Gastroesophageal sphincter (tissue), 4 donors: Measurements from ENCODE around the gene CRELD2. TPM values are rescaled to one million over a fixed set of nuclear protein-coding genes. Genes with fewer than 3 reads are reported as not detected.

Source experiments
- ATAC-seq: fragments of 150-250 bp; one replicate; pipeline ENCODE4 v1.9.1; 2016; ENCODE audit warnings: mild to moderate bottlenecking, moderate library complexity
- H3K27ac ChIP-seq, 4 donors: fragments of 200-600 bp; sonication (generic) in 3 of 4; 1 replicate in 3 of 4; 2 replicates in 1 of 4; pipeline ENCODE4 v1.5.1; 2016 to 2019
- H3K27me3 ChIP-seq: fragments of 200-600 bp; sonication (generic); one replicate; pipeline ENCODE4 v1.5.1; 2019
- H3K36me3 ChIP-seq, 2 donors: fragments of 200-600 bp; sonication (generic); one replicate each; pipeline ENCODE4 v1.5.1; 2019; ENCODE audit warnings: control low read depth in 1 of 2
- H3K4me1 ChIP-seq, 3 donors: fragments of 200-600 bp; sonication (generic); 1 replicate in 2 of 3; 2 replicates in 1 of 3; pipeline ENCODE4 v1.5.1; 2016 to 2019; ENCODE audit warnings: control low read depth in 2 of 3
- H3K4me3 ChIP-seq, 2 donors: fragments of 200-600 bp; sonication (generic); one replicate each; pipeline ENCODE4 v1.5.1; 2019; ENCODE audit warnings: mild to moderate bottlenecking in 1 of 2, moderate library complexity in 1 of 2
- H3K9me3 ChIP-seq, 3 donors: fragments of 200-600 bp; sonication (generic); one replicate each; pipeline ENCODE4 v1.5.1; 2017 to 2019; ENCODE audit warnings: control low read depth in 2 of 3
- EP300 ChIP-seq: sonication (generic); formaldehyde crosslinking; IDR thresholded peaks from one replicate; pipeline ENCODE4 v1.6.1; 2017; ENCODE audit warnings: antibody characterized with exemption, mild to moderate bottlenecking
- POLR2AphosphoS5 ChIP-seq: sonication (generic); formaldehyde crosslinking; IDR thresholded peaks from one replicate; pipeline ENCODE4 v1.6.1; 2017; ENCODE audit warnings: antibody characterized with exemption
- WGBS, 2 donors: methylation state at CpG; one replicate each; pipeline ENCODE4 v1.1.5; 2018; ENCODE audit warnings: low coverage in 1 of 2; 5-methylcytosine and 5-hydroxymethylcytosine counted together
- small RNA-seq, 4 donors: library from RNA; depleted of rRNA; stranded (forward); fragments of <200 nt; gene quantifications; one replicate each; pipeline ENCODE3, GENCODE V24; 2016
- total RNA-seq, 4 donors: library from RNA; depleted of rRNA; stranded (reverse); fragments of >200 nt; gene quantifications; one replicate each; pipeline ENCODE4 v1.1.0, GENCODE V29; 2016

CRELD2 gene
- total RNA-seq, 4 donors from 2014 or later: 21.9 to 36.2 (median 30.9) TPM

DNA sequence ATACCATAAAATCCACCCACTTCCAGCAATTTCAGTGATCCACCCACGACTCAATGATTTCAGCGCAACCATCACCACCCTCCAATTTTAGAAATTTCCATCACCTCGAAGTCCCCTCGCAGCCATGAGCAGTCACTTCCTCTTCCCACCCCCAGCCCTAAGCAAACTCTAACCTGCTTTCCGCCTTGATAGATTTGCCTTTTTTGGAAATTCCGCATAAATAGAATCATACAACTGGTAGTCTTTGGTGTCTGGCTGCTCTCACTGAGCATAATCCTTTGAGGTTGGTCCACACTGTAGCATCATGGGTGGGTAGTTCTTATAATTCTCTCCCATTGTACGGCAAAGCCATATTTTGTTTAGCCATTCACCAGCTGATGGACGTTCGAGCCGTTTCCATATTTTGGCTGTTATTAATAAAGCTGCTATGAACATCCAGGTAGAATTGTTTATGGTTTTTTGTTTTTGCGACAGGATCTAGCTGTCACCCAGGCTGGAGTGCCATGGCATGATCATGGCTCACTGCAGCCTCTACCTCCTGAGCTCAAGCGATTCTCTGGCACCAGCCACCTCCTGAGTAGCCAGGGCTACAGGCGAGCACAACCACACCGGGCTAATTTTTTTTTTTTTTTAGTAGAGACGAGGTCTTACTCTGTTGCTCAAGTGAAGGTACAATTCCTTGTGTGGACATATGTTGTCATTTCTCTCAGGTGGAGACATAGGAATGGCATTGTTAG is 58.2 kb downstream of the CRELD2 start:
- no peak for ATAC-seq
- H3K4me3 ChIP-seq: no peak overlapping the region
- H3K27ac ChIP-seq: no peak overlapping the region
- peaks cover 0 to 10% (median 5%) of the 10 kb centered on the region in 3 donors for H3K4me1 ChIP-seq
- H3K27me3 ChIP-seq: peaks cover 12% of the 10 kb centered on the region
- H3K36me3 ChIP-seq: no peaks in the 10 kb centered on the region
- no peak for TF ChIP-seq EP300
- no peak for TF ChIP-seq POLR2AphosphoS5
- peaks cover 0 to 16% (median 0%) of the 10 kb centered on the region in 3 donors for H3K9me3 ChIP-seq
- WGBS, 2 donors: 59 to 60% methylated on average over 14 to 15 of the region's 15 CpGs

Small RNA genes lying within 50 kb of the gene (small RNA-seq; reads per million reads assigned to genes)
- 0 to 0.49 (median 0.04) reads per million in 4 donors for gene MIR6821

Other genes starting within 250 kb of the CRELD2 start
- gene BRD1, start 90.8 kb upstream of the CRELD2 start, total RNA-seq: 10 to 100 TPM; 36.0 to 66.0 (median 45.5) TPM
- 10 to 100 TPM in 1 of 4 donors, 1 to 10 TPM in 3; 6.9 to 12.3 (median 7.1) TPM for gene ZBED4, start 64.8 kb upstream of the CRELD2 start, total RNA-seq
- gene ALG12, start 196 bp upstream of the CRELD2 start, total RNA-seq: 10 to 100 TPM; 18.8 to 30.0 (median 22.6) TPM
- 10 to 100 TPM; 30.0 to 58.3 (median 46.4) TPM for gene PIM3, start 42.1 kb downstream of the CRELD2 start, total RNA-seq
- gene IL17REL, start 94.1 kb downstream of the CRELD2 start, total RNA-seq: not detected
- not detected for gene TTLL8, start 139.7 kb downstream of the CRELD2 start, total RNA-seq
- under 1 TPM in 2 of 4 donors, not detected in 2; 0.07 to 0.13 TPM for gene MLC1, start 166.8 kb downstream of the CRELD2 start, total RNA-seq
- under 1 TPM in 1 of 4 donors, not detected in 3; 0.78 TPM for gene MOV10L1, start 171.4 kb downstream of the CRELD2 start, total RNA-seq